HG03045 (cell line): ENCODE data around the gene PRMT9.

Experiments
- ATAC-seq: cut with Tn5 transposase; IDR thresholded peaks from one replicate; pipeline ENCODE4 v1.9.1; 2021; ENCODE audit warnings: mild to moderate bottlenecking, moderate library complexity; ENCODE audit not compliant: unreplicated experiment

Gene PRMT9

DNA sequence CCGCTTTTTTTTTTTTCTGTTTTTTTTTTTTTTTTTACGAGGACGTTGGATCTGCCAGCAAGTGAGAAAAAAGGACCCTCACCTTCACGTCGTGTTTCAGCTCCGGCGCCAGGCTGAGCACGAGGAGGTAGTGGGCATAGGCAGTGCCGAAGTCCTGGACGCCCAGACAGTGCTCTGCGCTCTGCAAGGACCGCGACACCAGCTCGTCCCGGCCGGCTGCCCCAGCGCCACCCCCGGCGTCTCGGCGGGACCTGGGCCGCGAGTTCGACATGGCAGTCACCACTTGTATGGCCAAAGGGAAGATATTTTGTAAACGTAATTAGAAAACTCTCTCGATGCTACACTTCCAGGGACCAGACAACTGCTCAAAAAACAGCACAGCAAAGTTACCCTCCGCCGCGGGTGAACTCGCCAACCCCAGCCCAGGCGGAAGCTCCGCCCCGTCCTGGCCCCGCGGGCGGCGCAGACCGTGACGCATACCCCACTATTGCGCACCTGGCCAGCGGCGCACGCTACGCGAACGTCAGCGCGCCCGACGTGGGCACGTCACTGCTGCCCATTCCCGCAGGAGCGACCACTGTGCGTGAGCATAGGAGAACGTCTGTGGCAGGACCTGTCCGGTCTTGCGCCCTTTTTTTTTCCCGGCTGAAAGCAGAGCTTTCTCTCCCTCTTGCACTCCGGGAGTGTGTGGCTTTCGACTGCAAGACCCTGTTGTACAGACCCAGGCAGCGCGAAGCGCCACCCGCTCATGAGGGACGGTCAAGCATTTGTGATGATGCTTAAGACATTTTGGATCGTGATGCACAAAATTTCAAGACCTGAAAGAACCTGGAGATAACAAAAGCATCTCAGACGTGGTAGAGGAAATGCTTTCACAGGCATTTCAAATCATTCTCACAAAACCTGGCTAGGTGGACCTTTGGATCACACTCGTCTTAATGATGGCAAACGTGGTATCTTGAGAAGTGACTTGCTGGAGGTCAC is at the start of gene PRMT9:
Gene PRMT9 (minus strand): TSS at position 447 of the 984 bp plus-strand sequence. CDS start 176 bp downstream, at position 271.
- peak; percentile 99 for ATAC-seq

DNA sequence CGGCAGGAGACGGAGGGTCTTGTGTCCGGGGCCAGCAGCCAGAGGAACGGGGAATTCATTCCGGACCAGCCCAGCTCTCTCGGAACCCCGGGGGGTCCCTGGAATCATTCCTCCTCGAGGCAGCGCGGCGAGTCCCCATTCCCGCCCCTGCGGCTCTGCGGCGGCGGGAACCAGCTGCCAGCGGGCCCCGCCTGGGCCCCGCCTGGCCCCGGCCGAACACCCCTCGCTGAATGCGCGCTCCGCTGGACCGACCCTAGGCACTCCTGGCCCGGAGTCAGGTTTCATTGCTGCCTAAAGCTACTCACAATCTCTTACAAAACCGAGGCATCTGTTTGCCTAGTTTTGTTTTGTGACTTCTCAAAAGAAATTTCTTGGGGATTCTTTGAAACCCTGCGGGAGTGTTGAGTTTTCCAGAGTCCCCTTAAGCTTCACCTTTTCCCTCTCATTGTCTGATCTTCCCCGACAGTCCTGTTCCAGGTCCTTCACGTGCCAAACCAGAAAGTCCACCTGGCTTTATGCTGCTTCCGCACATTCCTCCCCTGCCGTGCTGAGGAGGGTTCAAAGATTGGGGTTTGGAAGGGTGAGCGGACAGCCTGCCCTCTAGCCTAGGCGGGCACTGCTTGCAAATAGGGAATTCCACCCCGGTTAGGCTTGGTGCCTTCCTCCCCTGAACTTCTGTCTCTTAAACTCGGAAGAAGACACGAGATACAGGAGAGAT is 48.7 kb upstream of the PRMT9 start:
- peak; percentile 42 for ATAC-seq

DNA sequence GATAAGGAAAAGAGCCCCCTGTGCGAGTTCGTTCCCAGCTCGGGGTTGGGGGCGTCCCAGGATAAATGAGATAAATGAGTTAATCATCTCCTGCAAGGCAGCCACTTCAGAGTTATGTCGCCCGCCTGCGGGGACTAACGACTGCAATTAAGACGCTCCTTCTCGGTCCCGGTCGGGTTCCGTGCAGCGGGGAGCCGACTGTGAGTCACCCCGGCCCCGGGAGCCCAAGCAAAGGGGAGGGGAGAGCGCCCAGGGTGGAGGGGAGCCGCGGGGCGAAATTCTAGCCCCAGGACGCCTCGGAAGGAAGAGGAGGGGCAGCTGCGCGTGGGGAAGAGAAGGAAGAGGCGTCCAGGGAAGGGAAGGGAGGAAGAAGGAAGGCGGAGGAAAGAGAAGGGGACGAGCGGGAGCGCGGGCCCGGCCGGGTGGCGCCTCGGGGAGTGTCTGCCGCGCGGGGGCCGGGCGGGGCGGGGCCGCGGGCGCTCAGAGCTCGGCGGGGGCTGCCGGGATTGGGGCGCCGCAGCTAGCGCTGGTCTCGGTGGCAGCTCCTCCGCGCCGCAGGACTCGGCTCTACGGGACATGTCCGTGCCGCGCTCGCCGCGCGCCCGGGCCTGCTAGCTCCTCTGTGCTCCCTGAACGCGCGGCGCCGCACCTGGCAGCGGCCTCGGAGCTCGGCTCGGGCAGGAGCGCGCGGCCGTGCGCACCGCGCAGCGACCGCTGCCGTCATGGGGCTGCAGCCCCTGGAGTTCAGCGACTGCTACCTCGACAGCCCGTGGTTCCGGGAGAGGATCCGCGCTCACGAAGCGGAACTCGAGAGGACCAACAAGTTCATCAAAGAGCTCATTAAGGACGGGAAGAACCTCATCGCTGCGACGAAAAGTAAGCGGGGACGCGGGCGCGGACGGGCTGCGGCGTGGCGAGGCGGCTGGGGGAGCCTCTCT is 47.9 kb upstream of the PRMT9 start, which contains the start of gene ARHGAP10:
Gene ARHGAP10 (plus strand): TSS at position 509 of the 938 bp plus-strand sequence. CDS start 214 bp downstream, at position 723.
- ATAC-seq, result peak; percentile 77

DNA sequence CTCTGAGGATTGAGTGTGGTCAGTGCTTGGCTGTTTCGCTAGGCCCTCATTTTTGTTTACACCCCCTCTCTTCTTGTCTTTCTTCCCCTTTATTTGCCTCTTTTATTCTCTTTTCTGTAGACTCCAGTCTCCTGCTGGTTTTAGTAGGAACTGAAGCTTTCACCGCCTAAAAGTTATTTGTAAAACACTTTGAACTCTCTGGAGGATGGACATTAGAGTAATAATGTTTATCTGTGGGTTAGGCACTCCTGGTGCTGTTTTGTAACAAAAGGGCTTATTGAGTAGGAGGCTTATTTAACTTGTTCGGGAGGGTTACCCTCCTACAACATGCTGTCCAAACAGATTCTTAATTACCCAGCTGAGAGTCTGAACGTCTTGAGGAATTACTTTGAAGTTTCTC is 46.4 kb upstream of the PRMT9 start:
- ATAC-seq, result no peak

DNA sequence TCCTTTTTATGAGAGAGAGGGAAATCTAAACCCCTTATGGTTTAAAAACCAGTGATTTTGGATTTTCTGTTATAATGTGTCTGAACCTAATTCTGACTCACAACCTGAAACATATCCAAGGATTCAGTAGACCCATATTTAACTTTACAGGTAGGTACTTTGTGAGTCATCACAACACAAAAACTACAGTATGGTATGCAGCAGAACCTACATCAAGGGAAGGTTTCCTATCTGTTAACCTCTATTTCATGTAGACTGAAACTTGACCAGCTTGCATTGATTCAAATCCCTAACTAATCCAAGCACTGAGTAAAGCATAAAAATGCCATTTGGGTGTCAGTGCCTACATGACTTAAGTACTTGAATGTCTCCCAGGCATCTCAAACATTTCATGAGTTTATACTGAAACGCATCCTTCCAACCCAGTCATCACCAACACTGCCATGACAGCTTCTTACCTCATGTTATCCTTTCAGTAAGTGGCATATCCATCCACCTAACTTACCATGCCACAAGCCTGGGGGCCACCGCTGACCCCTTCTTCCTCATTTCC is 43.6 kb upstream of the PRMT9 start:
- no peak for ATAC-seq

DNA sequence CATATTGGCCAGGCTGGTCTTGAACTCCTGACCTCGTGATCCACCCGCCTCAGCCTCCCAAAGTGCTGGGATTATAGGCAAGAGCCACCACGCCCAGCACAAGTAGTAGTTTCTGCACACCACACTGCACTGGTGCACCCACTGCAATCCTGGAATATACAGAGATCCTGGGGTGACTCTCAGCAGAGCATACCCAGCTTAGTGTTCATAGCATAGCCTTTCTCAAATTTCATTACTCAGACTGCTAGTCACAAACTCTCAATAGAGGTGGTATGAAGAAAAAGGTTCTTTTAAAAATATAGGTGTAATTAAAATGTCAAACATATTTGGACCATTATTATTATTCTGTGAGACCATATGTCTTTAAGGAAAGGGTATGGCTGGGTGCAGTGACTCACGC is 41.7 kb upstream of the PRMT9 start:
- ATAC-seq, result no peak

DNA sequence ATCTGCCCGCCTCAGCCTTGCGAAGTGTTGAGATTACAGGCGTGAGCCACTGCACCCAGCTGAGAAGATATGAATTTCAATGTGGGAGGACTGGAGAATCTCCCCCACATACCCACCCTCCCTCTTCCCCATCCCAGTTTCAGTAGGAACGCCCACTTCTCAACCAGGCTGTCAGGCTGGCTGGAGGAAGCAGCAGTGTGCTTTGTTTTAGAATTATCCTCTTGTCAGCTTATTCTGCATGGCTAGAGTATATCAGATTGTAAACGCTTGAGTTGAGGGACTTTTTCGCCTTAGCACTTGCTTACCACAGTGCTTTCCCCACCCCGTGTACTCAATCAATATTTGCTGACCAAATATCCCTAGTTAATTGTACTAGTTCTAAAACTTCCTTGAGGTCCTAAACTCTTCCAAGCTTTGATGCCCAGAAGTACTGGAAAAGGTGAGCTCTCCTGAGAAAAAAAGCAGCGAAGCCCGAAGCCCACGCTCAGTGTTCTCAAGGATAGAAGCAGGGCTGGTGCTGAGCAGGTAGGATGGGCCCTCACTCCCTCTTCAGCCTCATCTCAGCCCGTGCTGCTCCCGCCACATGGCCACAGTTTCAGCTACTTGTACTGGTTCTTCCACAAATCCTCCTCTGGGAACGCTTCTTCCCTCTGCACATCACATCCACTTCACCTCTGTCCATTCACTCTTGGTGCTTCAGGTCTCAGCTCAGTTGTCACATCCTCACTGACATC is 40.7 kb upstream of the PRMT9 start:
- no peak for ATAC-seq

DNA sequence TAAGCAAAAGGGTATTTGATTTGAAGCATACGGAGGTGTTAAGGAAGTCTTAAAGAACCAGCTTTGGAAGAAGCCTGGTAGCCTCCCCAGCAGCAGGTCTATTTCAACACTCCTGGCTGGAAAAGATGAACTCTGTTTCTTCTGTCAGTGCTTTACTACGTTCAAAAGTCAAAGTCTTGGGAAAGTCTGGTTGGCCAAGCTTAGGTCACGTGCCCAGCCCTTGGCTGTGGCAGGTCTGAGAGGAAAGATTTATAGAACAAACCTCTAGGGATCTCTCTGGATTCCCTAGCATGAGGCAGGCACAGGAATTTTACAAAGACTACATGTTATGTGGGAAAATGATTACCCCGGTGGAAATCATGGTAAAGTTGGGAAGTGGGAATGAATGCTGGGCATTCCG is 39.4 kb upstream of the PRMT9 start:
- no peak for ATAC-seq

DNA sequence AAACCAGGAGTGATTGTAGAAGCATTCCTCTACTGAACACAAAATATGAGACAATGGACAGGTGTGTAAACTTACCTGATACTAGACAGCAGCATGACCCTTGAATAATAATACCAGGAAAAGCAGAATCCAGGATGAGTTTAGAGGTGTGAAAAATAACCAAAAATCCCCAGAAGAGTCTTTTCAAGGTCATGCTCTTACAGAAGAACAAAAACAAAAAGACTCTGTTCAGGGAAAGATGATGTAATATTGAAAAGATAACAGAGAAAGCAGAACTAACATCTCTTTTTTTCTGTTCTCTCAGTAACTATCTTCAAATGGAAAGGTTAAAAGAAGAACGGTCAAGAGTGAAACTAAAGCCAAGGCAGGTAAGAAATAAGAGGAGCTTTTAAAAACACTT is 33.9 kb upstream of the PRMT9 start:
- peak; percentile 89 for ATAC-seq

DNA sequence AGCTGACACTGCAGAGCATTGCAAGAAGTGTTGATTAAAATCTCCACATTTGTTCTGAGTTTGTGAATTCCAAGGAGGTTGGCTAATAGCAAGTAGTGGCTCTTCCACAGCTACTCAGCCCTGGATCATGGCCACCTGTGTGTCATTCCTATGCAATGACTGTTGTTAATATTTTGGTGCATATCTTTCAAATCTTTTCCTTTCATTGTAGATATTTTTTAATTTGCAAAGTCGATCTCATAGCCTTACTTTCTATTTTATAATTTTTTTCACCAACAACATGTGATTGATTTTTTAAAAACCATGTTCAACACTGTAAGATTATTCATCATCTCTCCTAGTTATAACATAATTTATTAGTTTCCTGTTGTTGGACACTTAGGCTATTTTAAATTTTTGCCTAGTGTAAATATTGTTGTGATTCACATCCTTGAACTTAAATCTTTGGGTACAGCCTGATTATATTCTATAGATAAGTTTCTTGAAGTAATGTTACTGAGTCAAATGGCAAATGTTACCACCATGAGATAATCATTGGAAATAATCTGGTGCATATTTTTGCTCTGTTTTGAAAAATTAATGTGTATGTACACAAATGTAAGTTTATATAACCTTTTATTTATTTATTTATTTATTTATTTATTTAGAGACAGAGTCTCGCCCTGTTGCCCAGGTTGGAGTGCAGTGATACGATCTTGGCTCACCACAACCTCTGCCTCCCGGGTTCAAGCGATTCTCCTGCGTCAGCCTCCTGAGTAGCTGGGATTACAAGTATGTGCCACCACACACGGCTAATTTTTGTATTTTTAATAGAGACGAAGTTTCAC is 30.8 kb upstream of the PRMT9 start:
- no peak for ATAC-seq

DNA sequence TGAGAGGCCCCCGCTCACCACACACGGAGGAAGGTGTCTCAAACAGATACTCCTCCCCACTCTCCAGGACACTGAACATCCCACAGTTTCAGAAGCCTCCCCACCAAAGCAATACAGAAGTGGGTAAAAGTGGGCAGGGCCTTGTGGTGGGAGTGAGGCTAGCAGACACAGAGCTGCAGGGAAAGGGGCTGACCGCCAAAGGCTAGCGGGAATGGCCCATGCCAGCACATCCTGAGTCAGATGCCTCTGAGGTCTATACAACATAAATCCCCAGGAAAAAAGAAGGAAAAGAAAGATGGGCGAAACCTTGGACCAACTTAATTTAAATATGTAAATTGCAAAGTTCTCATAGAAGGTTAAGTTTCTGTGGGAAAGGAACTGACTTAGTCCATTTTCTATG is 26.0 kb upstream of the PRMT9 start:
- no peak for ATAC-seq

DNA sequence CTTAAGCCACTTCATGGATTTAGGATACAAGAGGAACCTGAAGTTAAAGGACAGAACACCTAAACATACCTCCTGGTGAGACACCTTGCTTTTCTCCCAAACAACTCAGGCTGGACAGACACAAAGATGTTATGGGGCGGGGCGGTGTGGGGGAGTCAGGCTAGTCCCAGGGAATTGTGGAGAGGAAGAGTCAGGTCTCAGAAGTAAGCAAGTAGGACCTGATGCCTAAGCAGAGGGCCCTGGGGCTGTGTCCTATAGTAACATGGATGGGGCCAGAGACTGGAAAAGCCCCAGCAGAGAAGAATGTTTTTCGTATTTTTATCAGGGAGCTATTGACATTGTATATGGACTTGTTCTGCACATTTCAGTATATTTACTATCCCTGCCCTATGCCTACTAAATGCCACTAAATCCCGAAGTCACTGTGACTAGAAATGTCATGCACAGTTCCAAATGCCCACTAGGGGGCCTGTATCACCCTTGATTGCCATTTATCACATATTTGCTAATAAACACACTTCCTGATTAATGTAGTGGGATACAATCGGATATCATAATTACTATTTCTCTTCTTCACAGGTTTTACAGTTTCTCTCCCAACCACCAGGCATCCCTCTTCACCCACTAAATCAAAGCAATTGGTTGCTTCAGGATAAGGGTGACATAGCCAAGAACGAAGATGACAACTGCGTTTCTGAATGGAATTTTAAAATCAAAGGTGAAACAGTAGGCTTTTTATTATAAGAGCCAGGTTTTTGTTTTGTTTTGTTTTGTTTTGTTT is 24.1 kb upstream of the PRMT9 start:
- peak; percentile 69 for ATAC-seq

DNA sequence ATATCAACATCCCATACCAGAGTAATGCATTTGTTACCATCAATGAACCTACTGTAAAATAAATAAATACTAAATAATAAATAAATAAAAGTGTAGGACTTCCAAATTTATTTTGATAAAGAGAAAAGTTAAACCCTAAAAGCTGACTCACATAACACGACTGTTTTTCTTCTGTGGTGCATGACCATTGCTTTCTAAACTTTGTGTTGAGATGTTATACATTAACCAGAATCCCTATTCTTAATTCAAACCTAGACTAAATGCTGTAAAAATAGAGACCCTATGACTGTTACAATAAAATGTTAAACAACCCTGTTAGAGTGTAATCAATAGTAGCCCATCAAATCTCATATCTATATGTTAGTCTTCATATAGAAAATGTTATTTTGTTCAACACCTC is 20.9 kb upstream of the PRMT9 start:
- no peak for ATAC-seq

DNA sequence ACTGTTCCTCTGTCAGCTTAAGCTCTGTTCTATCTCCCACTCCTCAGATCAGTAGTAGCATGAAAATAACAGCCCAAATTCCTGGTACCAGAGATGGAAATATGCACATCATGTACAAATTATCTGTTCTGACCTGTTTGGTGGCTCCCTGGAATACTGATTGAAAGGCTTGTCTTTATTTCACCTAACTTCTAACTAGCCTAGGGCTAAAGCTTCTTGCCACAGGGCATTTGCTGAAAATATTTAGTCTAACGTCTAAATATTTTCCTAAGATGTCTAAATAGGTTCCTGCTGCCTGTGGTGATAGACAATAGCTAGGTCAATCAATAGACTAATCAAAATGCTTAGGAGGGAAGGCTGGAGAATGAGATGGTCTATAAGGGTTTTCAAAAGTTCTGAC is 12.9 kb upstream of the PRMT9 start:
- ATAC-seq, result no peak

DNA sequence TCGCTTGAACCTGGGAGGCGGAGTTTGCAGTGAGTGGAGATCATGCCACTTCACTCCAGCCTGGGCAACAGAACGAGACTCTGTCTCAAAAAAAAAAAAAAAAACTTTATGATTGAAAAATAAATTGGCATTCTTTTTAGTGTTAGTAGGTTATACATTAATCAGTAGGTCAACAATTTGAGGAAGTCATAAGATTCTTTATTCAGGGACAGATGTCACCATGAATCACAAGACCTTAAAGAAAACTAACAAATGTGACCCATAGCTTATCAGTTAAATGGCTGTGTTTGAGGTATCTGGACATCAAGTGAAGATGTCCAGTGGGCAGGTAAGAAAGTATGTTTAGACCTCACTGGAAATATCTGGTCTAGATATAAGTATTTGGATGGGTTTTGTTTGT is 9.3 kb upstream of the PRMT9 start:
- no peak for ATAC-seq

DNA sequence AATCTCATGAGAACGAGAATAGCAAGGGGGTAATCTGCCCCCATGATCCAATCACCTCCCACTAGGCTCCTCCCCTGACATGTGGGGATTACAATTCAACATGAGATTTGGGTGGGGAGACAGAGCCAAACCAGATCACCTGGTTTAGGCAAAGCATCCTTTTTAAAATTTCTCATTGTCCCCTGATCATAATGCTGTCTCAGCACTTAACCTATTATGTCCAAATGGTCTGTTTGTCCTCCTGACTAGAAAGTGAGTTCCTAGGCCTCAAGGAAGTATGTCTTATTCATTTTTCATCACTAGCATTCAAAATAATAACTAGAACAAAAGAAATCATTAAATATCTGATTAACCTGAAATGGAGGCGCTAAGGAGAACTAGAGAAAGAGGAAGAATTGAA is 7.9 kb upstream of the PRMT9 start:
- no peak for ATAC-seq

DNA sequence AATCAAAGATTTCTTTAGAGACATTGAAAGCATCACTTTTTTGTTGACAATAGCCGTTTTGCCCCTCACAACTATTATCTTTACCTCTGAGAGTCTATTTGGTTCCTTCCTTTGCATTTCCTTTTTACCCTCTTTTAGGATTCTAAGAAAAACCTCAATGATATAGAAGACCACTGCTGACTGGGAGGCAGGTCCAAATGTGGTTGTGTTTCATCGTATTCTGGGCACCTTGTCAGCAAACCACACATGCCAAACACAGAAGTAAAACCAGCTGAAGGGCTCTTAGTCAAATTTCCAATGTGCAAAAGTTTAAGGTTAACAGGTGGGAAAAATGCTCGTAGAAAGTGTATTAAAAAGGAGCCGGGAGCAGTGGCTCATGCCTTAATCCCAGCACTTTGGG is 5.1 kb upstream of the PRMT9 start:
- no peak for ATAC-seq

DNA sequence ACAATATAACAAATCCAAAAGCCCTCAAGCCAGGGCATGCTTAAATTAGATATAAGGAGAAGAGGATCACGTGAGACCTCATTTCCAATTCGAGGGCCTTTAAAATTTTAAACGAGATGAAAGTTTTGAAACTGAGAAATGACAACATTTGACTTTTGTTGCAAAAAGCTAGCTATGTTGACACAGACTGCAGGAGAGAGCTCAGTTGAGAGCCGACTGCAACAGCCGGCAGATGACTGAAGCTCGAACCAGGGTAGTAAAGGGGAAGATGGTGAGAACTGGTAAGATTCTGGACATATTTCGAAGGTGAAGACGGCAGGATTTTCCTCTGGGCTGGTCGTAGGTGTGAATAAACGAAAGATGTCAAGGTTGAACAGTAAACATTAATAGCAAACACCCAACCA is 773 bp downstream of the PRMT9 start:
- no peak for ATAC-seq
